Chondrocyte (in vitro differentiated cells): ENCODE data around the gene CHST3. TPM values are rescaled to one million over a fixed set of nuclear protein-coding genes. Genes with fewer than 3 reads are reported as not detected.
"Not testable (repeated sequence)": the region's sequence is repeated elsewhere in the genome, so short reads cannot be mapped to it uniquely, and the experiment has no call there.

Source experiments
- DNase-seq: peaks from one replicate; pipeline ENCODE4 v3.0.0; 2021; ENCODE audit warnings: mixed read lengths, low spot score
- H3K27ac Mint-ChIP-seq: one replicate; pipeline ENCODE4 v1.8.0; 2021; ENCODE audit warnings: mild to moderate bottlenecking, moderate library complexity, mixed read lengths; ENCODE audit not compliant: unreplicated experiment
- H3K27me3 Mint-ChIP-seq: 2 replicates; pipeline ENCODE4 v1.8.0; 2021; ENCODE audit warnings: low read depth, mixed read lengths
- H3K36me3 Mint-ChIP-seq: 2 replicates; pipeline ENCODE4 v1.8.0; 2021; ENCODE audit warnings: low read depth, mixed read lengths
- H3K4me1 Mint-ChIP-seq: 2 replicates; pipeline ENCODE4 v1.8.0; 2021; ENCODE audit warnings: low read depth, mild to moderate bottlenecking, mixed read lengths
- H3K4me3 Mint-ChIP-seq: one replicate; pipeline ENCODE4 v1.8.0; 2021; ENCODE audit warnings: mild to moderate bottlenecking, moderate library complexity, mixed read lengths; ENCODE audit not compliant: unreplicated experiment
- H3K9me3 Mint-ChIP-seq: 2 replicates; pipeline ENCODE4 v1.8.0; 2021; ENCODE audit warnings: low read depth, mixed read lengths
- total RNA-seq: library from RNA; stranded (reverse); gene quantifications from 3 replicates; pipeline ENCODE4 v1.2.1, GENCODE V29; 2021
- TF ChIP-seq, protein P1 (sequence below): fragments of 200-600 bp; sonication (generic); IDR thresholded peaks from 2 replicates; pipeline ENCODE4 v1.5.0; 2021; ENCODE audit warnings: antibody characterized with exemption, mild to moderate bottlenecking, moderate library complexity

Gene CHST3
- total RNA-seq, 1 donor from 2014 or later = 63.2 TPM

DNA sequence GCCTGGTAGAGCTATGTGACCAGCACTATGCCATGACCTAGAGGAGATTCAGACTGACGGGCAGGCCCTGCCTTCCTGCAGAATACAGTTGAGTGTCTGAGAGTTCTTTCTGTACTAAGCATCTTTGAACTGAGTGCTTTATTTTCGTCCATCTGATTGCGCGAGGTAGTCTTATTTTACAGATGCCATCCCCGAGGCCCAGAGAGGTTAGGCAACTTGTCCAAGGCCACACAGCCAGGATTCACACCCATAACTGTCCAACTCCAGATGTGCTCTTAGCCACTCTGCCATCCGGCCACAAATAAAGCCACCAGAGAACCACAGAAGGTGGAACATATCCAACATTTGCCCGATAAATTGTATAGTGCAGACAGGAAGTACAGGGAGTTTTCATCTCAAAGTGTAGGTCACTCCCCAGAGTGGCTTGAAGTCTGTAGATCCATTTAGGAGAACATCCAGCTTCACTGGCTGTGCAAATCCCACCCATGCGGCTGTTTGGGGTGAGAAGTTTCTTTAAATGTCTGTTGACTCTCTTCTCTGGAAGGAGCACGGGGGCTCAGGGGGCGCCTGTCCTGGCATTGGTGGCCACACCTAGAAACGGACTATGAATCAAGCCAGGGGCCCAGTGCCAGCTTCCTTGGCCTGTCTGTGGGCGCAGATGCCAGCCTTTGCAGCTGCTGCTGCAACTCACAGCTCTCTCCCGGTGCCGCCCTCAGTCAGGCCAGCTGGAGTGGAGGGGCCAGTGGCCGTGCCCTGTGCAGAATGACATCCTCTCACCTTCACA is 11.1 kb downstream of the CHST3 start:
- Mint-ChIP-seq H3K27me3 (no peaks in the 10 kb centered on the region), H3K27ac (peak overlapping the region; percentile 81), H3K4me1 (peaks cover 99% of the 10 kb centered on the region), H3K9me3 (no peaks in the 10 kb centered on the region), H3K4me3 (peak overlapping the region; percentile 16), H3K36me3 (peaks cover 2% of the 10 kb centered on the region)
- TF ChIP-seq, protein P1, sequence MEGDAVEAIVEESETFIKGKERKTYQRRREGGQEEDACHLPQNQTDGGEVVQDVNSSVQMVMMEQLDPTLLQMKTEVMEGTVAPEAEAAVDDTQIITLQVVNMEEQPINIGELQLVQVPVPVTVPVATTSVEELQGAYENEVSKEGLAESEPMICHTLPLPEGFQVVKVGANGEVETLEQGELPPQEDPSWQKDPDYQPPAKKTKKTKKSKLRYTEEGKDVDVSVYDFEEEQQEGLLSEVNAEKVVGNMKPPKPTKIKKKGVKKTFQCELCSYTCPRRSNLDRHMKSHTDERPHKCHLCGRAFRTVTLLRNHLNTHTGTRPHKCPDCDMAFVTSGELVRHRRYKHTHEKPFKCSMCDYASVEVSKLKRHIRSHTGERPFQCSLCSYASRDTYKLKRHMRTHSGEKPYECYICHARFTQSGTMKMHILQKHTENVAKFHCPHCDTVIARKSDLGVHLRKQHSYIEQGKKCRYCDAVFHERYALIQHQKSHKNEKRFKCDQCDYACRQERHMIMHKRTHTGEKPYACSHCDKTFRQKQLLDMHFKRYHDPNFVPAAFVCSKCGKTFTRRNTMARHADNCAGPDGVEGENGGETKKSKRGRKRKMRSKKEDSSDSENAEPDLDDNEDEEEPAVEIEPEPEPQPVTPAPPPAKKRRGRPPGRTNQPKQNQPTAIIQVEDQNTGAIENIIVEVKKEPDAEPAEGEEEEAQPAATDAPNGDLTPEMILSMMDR = no peak
- DNase-seq = no peak

DNA sequence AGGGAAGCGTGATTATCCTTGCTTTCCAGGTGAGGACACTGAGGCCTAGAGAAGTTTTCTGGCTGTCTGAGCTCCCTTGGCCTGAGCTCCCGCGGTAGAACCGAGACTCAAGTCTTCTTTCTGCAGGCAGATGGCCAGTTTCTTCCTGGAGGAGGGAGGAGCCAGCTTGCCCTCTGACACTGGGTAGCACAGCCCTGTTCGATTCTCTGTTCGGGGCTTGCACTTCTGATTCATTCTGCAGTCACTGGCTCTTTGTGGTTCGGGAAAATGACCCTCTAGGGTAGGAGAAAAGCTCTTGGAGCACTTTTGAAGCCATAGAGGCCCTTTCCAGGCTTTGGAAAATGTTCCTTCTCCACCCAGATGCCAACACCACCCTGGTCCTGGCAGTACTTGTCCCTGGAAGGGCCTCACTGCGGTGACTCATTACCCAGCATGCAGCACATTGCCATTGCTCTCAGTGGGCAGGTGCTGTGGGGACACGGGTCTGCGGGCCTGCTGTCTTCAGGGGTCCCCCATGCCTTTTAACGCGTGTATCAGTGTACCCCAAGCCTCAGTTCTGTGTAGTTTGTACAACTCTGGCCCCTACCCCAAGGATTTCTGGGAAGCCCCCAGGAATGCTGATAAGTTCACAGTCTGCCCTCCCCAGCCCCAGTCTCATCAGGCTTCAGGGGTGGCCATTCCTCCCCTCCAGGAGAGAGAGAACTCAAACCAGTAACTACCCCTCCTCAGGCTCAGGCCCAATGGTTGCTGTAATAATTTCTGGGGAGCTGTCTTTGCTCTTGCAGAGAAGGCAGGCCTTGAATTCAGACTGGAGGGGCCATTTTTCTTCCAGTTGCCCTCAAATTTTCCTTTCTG is 11.9 kb downstream of the CHST3 start:
- no peak for DNase-seq
- peaks cover 99% of the 10 kb centered on the region for H3K4me1 Mint-ChIP-seq
- H3K4me3 Mint-ChIP-seq = peak overlapping the region; percentile 16
- peak overlapping the region; percentile 81 for H3K27ac Mint-ChIP-seq
- peaks cover 2% of the 10 kb centered on the region for H3K36me3 Mint-ChIP-seq
- no peaks in the 10 kb centered on the region for H3K27me3 Mint-ChIP-seq
- TF ChIP-seq, protein P1 = no peak
- no peaks in the 10 kb centered on the region for H3K9me3 Mint-ChIP-seq

DNA sequence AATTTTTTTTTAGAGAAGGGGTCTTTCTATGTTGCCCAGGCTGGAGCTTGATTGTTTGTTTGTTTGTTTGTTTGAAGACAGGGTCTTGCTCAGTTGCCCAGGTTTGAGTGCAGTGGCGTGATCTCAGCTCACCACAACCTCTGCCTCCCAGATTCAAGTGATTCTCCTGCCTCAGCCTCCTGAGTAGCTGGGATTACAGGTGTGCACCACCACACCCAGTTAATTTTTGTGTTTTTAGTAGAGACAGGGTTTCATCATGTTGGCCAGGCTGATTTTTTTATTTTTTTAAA is 13.4 kb downstream of the CHST3 start:
- not testable (repeated sequence) for H3K9me3 Mint-ChIP-seq, H3K4me3 Mint-ChIP-seq, H3K36me3 Mint-ChIP-seq, H3K27me3 Mint-ChIP-seq, DNase-seq
- peaks cover 99% of the 10 kb centered on the region for H3K4me1 Mint-ChIP-seq
- peak overlapping the region; percentile 51 for H3K27ac Mint-ChIP-seq

DNA sequence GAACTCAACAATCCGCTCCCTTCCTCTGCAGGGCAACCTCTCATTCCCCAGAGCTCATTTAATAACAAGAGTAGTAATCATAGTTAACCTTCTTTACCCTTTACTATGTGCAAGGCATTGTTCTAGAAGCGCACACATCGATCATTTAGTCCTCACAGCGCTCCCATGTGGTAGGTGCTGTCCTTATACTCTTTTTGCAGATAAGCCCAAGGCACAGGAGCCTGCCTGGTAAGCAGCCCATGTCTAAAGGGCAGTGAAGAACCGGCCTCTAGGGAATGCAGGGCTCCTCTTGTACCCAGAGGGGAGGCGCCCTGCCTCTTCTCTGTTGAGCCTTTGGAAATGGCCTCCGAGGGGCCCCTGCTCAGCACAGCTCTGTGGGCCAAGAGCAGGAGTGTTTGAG is 14.3 kb downstream of the CHST3 start:
- Mint-ChIP-seq H3K4me1 (peaks cover 99% of the 10 kb centered on the region), H3K27me3 (no peaks in the 10 kb centered on the region), H3K4me3 (no peak overlapping the region), H3K27ac (peak overlapping the region; percentile 41), H3K36me3 (peaks cover 4% of the 10 kb centered on the region), H3K9me3 (no peaks in the 10 kb centered on the region)
- no peak for DNase-seq
- TF ChIP-seq, protein P1 = peak; percentile 39

DNA sequence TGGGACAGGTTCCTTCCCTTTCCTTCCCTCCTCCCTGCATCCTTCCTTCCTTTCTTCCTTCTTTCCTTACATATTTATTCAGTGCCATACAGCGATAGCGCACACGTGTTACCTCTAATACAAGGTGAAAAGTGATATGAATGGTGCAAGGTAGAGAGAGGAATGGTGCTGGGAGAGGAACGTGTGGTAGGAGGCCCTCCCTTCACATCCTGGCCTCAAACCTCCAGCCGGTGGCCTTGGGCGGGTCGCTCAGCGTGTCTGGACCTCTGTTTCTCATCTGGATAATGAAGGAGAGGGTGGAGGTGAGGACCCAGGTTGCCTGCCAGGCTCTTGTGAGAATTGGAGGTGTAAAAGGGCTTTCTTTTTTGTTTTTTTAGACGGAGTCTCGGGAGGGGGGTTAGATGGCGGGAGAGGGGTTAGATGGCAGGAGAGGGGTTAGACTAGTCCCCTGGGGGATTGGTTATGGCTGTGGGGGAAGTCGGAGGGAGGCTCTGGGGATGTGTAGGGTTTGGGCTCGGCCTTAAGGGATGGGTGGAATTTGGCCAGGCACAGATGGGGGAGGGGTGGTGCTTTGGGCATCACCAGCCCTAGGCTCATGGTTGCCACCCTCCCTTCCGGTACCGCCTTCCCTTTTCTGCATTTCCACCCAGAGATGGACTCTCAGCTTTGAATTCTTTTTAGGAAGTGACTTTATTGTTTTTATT is 14.9 kb downstream of the CHST3 start:
- Mint-ChIP-seq H3K27me3 (no peaks in the 10 kb centered on the region), H3K36me3 (peaks cover 4% of the 10 kb centered on the region), H3K27ac (peak overlapping the region; percentile 79), H3K9me3 (no peaks in the 10 kb centered on the region), H3K4me1 (peaks cover 99% of the 10 kb centered on the region), H3K4me3 (no peak overlapping the region)
- TF ChIP-seq, protein P1 = no peak
- no peak for DNase-seq
